NCI-H2107 treated with DMSO at 0.1 percent for 48 hours (cell line): ENCODE results near the gene MGAT5B.

Experiments used
- DNase-seq: peaks from one replicate; lab custom pipeline; 2025; ENCODE audit not compliant: unreplicated experiment; lab: John Stamatoyannopoulos, UW

The MGAT5B gene

GRCh38 chr17:76901542-76902197 is 33.5 kb downstream of the MGAT5B start:
- DNase-seq, result no peak

GRCh38 chr17:76902476-76902875 is 34.3 kb downstream of the MGAT5B start:
- no peak for DNase-seq

GRCh38 chr17:76903631-76904030 is 35.4 kb downstream of the MGAT5B start:
- no peak for DNase-seq

GRCh38 chr17:76904116-76904515 is 35.9 kb downstream of the MGAT5B start:
- DNase-seq, result no peak

GRCh38 chr17:76905036-76905435 is 36.8 kb downstream of the MGAT5B start:
- no peak for DNase-seq

GRCh38 chr17:76905836-76906235 is 37.6 kb downstream of the MGAT5B start:
- no peak for DNase-seq

- no peak for DNase-seq
Measured at GRCh38 chr17:76906463-76906862, 38.3 kb downstream of the MGAT5B start.

- no peak for DNase-seq
Measured at GRCh38 chr17:76907352-76907751, 39.1 kb downstream of the MGAT5B start.

- DNase-seq, result no peak
Measured at GRCh38 chr17:76909971-76910760, 42.0 kb downstream of the MGAT5B start.

- peak; percentile 61 for DNase-seq
Measured at GRCh38 chr17:76911299-76912017, 43.3 kb downstream of the MGAT5B start.

GRCh38 chr17:76912421-76913164 is 44.4 kb downstream of the MGAT5B start:
- no peak for DNase-seq

GRCh38 chr17:76914937-76915336 is 46.7 kb downstream of the MGAT5B start:
- no peak for DNase-seq

GRCh38 chr17:76915840-76916510 is 47.8 kb downstream of the MGAT5B start:
- no peak for DNase-seq

GRCh38 chr17:76917829-76918228 is 49.6 kb downstream of the MGAT5B start:
- no peak for DNase-seq

GRCh38 chr17:76918811-76919210 is 50.6 kb downstream of the MGAT5B start:
- no peak for DNase-seq

- peak; percentile 39 for DNase-seq
Measured at GRCh38 chr17:76920364-76921139, 52.3 kb downstream of the MGAT5B start.

GRCh38 chr17:76921340-76922036 is 53.3 kb downstream of the MGAT5B start:
- DNase-seq, result no peak

- DNase-seq, result no peak
Measured at GRCh38 chr17:76922084-76922483, 53.9 kb downstream of the MGAT5B start.

- no peak for DNase-seq
Measured at GRCh38 chr17:76922967-76923366, 54.8 kb downstream of the MGAT5B start.
